Fibroblast of skin of back (primary cell): ENCODE data around the gene MRPL37.
A peak's percentile ranks its signal among the peaks of the same experiment; 100 is the strongest.

Source experiments
- DNase-seq: peaks from one replicate; pipeline ENCODE4 v3.0.0-alpha.2; 2013

Gene MRPL37

DNA sequence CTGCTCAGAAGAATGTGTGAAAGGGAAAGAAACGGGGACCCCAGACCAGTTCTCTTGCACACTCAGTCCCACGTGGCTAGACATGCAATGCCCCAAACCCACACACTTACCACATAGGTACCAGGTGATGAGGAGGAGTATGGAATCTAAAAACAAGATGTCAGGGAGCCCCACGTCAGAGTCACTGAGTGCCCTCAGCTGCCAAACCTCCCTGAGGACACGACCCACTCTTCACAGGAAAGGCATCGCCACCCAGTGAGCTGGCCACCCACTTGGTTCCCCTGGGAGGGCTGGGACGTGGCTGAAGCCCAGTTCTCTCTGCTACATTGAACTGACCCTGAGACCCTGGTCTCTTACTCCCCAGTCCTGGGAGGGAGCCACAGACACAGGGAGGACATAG lies 41.4 kb downstream of the MRPL37 start:
- no peak for DNase-seq

DNA sequence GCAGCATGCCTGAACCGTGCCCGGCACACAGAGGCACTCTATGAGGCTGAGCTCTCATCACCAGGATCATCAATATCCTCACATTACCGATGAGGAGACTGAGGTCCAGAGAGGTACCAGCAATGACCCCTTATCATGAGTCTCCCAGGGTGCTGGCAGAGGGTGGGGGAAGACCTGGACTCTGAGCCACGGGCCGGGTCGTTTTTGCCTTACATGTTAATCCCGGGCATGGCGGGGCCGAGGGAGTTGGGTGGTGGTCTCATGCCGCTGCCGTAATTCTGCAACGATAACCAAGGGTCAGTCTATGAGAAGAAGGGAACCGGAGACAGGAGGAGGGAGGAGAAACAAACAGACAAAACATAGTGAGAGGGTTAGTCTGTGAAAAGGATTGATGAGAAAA lies 43.1 kb downstream of the MRPL37 start:
- no peak for DNase-seq

- DNase-seq, result no peak
Observed at GRCh38 chr1:54244655-54245054, 44.7 kb downstream of the MRPL37 start.

- DNase-seq, result no peak
Observed at GRCh38 chr1:54245501-54245900, 45.5 kb downstream of the MRPL37 start.

GRCh38 chr1:54246116-54246721 lies 46.3 kb downstream of the MRPL37 start:
- DNase-seq, result no peak

DNA sequence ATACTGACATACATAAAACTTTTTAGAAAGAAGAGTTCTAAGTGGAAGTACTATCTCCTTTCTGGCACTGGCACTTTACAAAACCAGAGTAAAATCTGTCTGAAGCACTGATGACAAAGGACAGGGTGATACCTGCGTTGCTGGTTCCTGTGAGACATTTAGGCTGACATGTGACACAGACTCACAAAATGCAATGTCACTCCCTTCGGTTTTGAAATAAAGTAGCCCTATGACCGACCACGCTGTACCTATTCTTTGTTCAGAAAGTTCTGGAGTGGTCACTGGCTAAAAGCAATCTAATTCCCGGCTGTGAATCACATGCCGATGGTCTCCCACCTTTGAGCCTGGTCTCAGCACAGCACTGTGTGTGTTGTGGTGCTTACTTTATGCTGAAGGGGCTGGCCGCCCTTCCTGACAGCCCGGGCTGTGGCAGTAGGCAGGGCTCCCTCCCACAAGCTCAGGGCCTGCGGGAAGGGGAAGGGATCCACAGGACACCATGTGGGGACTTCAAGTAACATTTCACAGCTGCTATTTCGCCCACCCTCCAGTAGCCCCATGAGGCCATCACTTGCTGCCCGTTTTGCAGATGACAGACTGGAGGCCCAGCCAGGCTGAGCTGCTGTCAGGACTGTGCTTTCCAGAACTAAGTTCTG lies 48.0 kb downstream of the MRPL37 start:
- DNase-seq, result no peak

- no peak for DNase-seq
Observed at GRCh38 chr1:54248966-54249365, 49.0 kb downstream of the MRPL37 start.

DNA sequence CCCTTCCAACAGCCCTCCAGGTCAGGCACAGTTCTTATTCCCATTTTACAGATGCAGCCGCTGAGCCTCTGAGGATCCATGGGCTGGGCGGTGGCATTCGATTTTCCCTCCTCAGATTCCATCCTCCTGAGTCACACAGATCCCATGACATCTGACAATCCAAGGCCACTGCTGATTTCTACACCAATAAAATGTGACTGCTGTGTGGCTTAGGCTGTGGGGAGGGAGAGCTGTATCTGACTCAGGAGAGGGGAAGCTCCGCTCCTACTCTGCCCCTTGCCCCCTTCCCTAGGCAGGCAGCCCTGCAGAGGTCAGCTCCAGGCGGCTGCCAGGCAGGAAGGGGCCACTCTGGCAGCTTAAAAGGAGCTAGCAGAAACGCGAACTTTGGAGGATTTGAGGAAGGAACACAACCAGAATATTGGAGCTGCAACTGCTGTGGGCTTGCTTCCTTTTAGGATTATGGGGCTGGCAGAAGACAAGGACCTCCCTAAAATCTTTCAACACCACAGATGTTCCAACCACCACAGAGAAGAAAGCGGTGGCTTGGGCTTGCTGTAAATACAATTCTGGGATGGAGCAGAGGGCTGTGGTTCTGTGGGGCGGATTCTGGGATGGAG lies 50.0 kb downstream of the MRPL37 start:
- peak; percentile 87 for DNase-seq

DNA sequence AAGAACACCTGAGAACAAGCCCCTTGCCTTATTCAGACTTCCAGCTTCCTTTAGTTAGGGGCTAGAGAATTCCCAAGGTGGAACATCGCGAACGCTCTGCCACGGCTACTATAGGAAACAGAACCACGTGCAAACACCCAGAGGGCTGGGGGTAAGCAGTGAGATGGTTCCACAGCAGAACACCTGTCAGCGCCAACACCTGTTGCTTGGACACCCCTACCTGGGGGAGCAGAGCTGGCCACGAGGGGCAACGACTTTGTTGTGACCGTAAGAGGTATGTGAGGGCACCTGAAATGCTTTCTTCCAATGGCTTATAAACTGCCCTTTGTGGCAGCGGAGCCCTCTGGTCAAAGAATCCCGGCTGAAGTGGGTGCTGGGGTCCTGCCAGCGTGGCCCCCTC lies 50.7 kb downstream of the MRPL37 start:
- no peak for DNase-seq

GRCh38 chr1:54252371-54252936 lies 52.5 kb downstream of the MRPL37 start:
- DNase-seq, result no peak

GRCh38 chr1:54253480-54253879 lies 53.5 kb downstream of the MRPL37 start:
- DNase-seq, result peak; percentile 96

DNA sequence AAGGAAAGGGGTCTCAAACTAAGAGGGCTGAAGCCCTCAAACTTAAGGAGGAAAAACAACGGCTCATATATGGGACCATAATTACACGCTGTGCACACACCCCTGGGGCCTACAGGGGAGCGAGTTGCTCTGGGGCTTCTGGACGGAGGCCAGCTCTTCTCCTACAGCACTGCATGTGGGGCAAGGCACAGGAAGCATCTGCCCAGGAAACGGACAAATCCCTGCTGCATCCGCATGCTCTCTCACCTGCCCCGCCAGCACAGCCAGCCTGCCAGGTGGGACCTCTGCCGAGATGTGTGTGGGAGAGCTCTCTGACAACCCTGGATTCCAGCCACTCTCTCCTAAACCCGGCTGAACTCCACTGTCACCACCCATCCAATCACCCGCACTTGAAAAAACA lies 54.1 kb downstream of the MRPL37 start:
- peak; percentile 42 for DNase-seq

DNA sequence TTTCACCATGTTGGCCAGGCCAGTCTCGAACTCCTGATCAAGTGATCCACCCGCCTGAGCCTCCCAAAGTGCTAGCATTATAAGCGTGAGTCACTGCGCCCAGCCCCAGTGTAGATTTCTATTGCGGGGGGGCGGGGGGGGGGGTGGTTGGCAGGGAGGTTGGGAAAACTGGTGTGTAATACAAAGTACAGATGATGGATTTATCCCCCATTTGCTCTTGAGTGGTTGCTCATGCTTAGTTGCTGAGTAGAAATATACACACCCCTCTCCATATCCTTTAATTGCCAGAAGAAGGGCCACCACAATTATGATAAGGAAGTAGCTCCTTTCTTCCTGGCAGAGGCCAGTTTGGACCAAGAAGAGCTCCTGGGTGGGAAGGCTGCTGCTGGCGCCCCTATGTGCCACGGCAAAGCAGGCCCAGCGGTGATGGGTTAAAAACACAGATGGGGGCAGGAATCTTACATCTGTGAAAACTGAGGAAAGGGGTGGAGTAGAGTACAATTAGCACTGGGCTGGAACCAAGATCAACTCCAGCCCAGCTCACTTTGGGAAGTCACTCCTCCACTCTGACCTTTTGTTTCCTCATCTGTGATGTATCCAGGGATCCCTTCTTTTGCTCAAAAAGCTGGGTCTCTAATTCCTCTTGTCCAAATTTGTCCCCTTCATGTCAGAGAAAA lies 55.2 kb downstream of the MRPL37 start:
- DNase-seq, result peak; percentile 33

DNA sequence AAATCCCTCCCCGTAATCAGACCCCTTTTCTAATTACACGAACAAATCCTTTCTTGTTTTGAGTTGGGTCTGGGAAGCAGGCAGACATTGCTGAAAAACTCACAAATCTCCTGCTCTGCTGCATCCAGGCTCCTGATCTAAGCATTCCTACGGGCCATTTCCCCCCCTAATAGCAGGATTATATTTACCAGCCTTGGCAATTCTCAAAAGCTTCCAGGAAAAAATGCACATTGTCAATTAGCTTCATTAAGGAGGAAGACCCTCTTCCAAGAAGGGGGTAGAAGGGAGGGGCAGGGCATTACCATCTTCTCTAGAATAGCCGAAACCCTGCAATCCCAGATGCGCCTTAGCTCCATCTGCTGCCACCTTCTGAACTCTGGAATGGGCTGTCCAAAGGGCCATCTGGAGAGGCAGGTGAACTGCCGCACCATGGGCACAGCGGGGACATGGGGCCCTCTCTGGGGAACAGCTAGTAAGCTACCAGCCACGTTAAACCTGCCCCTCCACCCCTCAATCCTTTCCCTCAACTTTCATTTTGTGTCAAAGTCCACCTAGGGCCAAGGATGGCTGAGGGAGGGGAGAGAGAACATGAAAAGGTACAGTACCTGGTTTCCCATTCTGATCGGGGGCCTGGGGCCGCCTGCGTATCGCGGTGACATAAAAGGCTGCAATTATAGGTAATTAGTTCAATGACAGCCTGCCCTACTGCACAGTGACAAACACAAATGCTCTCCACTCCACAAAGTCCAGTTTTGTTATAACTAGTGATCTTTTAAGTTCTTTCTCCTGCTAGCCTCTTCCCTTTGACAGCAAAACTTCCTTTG lies 56.8 kb downstream of the MRPL37 start:
- DNase-seq, result no peak

DNA sequence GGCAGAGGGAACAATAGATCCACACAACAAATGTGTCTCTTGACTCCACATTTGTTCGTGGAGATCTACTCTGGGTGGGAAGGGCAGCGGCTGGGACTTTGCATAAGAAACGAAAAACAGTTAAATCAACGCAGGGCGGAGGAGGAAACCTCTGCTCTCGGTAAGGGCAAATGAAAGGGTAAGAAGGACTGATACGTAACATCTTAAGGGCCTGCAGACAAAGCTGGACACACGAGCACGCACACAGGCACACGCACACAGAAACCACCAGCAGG lies 57.3 kb downstream of the MRPL37 start:
- DNase-seq, result no peak

GRCh38 chr1:54257876-54258275 lies 57.9 kb downstream of the MRPL37 start:
- no peak for DNase-seq

DNA sequence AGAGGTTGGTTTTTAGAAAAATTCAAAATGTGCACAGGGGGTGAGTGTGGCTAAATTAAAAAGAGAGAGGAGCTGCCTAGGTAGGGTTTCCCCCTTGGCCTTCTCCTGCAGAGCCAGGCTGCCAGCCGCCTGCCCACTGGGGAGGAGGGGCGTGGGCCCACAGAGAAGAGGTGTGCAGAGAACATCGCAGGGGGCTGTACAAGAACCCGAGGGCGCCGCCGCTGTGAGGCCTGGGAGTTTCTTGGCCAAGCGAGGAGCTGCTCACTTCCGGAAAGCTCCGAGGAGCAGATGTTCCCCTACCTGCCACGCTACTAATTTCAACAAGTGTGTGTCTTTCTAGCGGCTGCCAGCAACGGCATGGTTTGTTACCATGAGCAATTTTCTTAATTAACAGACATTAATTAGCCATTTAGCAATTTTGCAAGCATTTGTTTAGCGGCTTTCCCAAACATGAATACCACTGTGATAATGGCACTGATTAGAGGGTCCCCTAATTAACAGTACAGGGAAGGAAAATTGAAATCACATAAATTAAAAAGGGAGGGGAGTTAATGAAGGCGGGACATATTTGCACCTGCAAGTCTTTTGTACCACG lies 59.7 kb downstream of the MRPL37 start:
- no peak for DNase-seq

- DNase-seq, result no peak
Observed at GRCh38 chr1:54260810-54261209, 60.8 kb downstream of the MRPL37 start.

- no peak for DNase-seq
Observed at GRCh38 chr1:54262244-54262643, 62.3 kb downstream of the MRPL37 start.

DNA sequence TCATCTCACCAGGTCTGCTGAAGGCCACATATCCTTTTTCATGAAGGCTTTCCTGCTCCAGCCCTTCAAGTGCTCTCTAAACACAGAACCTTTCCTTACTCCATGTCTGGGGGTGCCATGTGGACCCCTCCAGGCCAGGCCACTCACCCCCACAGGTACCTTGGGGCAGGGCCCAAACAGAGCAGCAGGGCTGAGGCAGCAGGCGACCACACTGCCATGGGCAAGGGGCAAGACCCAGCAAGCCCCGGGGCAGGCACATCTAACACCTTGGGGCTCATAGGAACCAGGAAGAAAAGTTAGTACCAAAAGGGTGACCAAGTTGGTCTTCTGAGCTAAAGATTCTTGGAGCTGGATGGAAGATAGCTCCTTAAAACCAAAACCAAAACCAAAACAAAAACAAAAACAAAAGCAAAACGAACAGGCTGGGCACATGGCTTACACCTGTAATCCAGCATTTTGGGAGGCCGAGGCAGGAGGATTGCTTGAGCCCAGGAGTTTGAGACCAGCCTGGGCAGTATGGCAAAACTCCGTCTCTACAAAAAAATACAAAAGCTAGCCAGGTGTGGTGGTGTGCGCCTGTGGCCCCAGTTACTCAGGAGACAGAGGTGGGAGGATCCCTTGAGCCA lies 63.7 kb downstream of the MRPL37 start:
- no peak for DNase-seq

DNA sequence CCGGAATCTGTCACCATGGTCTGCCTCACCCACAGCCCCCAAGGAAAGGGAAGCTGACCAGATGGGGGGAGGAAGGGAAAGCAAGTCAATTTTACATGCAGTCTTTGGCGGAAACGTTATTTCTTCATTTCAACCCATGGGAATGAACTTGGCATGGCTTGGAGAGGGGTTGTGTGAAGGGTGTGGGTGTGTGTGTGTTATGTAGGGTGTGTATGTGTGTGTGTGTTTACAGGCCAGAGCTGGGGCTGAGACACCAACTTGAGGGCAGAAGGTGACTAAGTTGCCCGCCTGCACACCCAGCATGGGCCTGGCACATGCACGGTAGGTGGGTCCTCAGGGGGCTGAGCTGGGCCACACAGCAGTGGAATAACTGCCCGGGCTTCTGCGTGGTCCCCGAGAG lies 65.2 kb downstream of the MRPL37 start:
- DNase-seq, result no peak

DNA sequence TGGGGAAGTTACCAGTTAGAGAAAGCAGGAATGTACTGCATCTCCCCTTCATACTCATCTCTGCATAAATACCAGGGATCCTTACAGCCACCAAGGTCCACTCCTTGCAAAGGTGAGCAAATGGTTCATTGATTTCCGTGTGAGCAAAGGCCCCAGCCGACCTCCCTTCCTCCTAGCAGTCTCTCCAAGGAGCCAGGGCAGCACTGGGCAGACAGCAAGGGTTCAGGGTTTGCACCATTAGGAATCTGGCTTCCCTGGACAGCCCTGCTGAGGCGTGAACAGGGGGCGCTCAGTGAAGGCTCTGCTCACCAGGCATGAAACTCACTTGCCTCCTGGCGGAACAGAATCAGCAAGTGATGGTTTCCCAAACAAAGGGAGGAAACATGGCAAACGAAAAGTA lies 65.7 kb downstream of the MRPL37 start:
- no peak for DNase-seq
